K562 (cell line): ENCODE data around the gene SLC25A21. TPM values are rescaled to one million over a fixed set of nuclear protein-coding genes. Genes with fewer than 3 reads are reported as not detected.
A peak's percentile ranks its signal among the peaks of the same experiment; 100 is the strongest.

Experiments
- CREM ChIP-seq: IDR thresholded peaks from 2 replicates; pipeline ENCODE4 v1.6.1; 2014; ENCODE audit warnings: antibody characterized with exemption, low read depth
- HNRNPK ChIP-seq: fragments of 200-400 bp; formaldehyde crosslinking; IDR thresholded peaks from one replicate; pipeline ENCODE4 v1.6.1; 2018; ENCODE audit warnings: mild to moderate bottlenecking, low read depth, low read length; ENCODE audit not compliant: poor library complexity, severe bottlenecking
- KAT2B ChIP-seq: IDR thresholded peaks from one replicate; pipeline ENCODE4 v1.6.1; 2012; ENCODE audit warnings: low read depth, mild to moderate bottlenecking, control low read depth, inconsistent platforms, low read length, moderate library complexity
- MAZ ChIP-seq, 2 experiments: fragments of 450-650 bp in 1 of 2; sonication (generic) in 1 of 2; formaldehyde crosslinking; IDR thresholded peaks in 1 of 2; conservative IDR thresholded peaks in 1 of 2; 2 replicates each; pipeline versions ENCODE4 v1.4.0 to v1.5.0; 2020; ENCODE audit warnings: mild to moderate bottlenecking in 1 of 2, missing genetic modification reagents in 1 of 2
- MIER1 ChIP-seq: fragments of 450-650 bp; IDR thresholded peaks from 2 replicates; pipeline ENCODE4 v1.6.1; 2016; ENCODE audit warnings: antibody characterized with exemption, mild to moderate bottlenecking, low read depth
- MTA1 ChIP-seq: fragments of 450-650 bp; IDR thresholded peaks from 2 replicates; pipeline ENCODE4 v1.6.1; 2017; ENCODE audit warnings: borderline replicate concordance
- MYNN ChIP-seq, 2 experiments: sonication (generic); formaldehyde crosslinking in 1 of 2; IDR thresholded peaks; 2 replicates each; pipeline versions ENCODE4 v1.5.0 to v1.6.1; 2016 to 2020; ENCODE audit warnings: antibody characterized with exemption in 1 of 2, missing genetic modification reagents in 1 of 2
- NRF1 ChIP-seq, 2 experiments: fragments of 450-650 bp; IDR thresholded peaks in 1 of 2; conservative IDR thresholded peaks in 1 of 2; 2 replicates each; pipeline ENCODE4 v1.6.1; 2014; ENCODE audit warnings: mild to moderate bottlenecking in 2 of 2
- PHB ChIP-seq: fragments of 250-450 bp; sonication (Bioruptor Pico); IDR thresholded peaks from 2 replicates; pipeline ENCODE4 v1.5.0; 2021
- SMAD3 ChIP-seq: fragments of 450-650 bp; formaldehyde crosslinking; conservative IDR thresholded peaks from 2 replicates; pipeline ENCODE4 v1.4.0; 2020; ENCODE audit warnings: mild to moderate bottlenecking
- SMARCB1 ChIP-seq: IDR thresholded peaks from 2 replicates; pipeline ENCODE4 v1.6.1; 2011; ENCODE audit warnings: improper control_type of control experiment, low read depth; ENCODE audit not compliant: insufficient read length
- TARDBP ChIP-seq: fragments of 450-650 bp; IDR thresholded peaks from 2 replicates; pipeline ENCODE4 v1.6.1; 2016
- ZNF354B ChIP-seq: fragments of 250-450 bp; sonication (Bioruptor Pico); IDR thresholded peaks from 2 replicates; pipeline ENCODE4 v1.4.0; 2020
- ZNF589 ChIP-seq: fragments of 200-800 bp; sonication (Bioruptor generic); IDR thresholded peaks from 2 replicates; pipeline ENCODE4 v1.6.1; 2016; ENCODE audit warnings: low read depth, missing genetic modification characterization, missing compliant biosample characterization
- polyA plus RNA-seq, 8 experiments: library from polyadenylated mRNA; depleted of rRNA in 4 of 8; stranded (reverse) in 5 of 8; unstranded in 3 of 8; fragments of >200 nt; fragmentation: Nextera tagmentation in 2 of 8; fragmentation: Illumina TruSeq in 1 of 8; extraction: Ambion mirVana in 2 of 8; extraction: Trizol in 1 of 8; gene quantifications; 2 replicates each; pipeline versions ENCODE4 v1.2.1 to v1.2.3, GENCODE V29; 2011 to 2014; ENCODE audit warnings: inconsistent platforms in 1 of 8, missing spikeins in 1 of 8
- total RNA-seq, 7 experiments: library from RNA; depleted of rRNA in 6 of 7; stranded (reverse); fragments of >200 nt in 6 of 7; fragmentation: Illumina TruSeq in 2 of 7; extraction: Trizol in 2 of 7; gene quantifications; 2 replicates each; pipeline versions ENCODE4 v1.2.1 to v1.2.3, GENCODE V29; 2011 to 2021; ENCODE audit warnings: low replicate concordance in 1 of 7
- TF ChIP-seq, protein P1 (sequence below), 3 experiments: IDR thresholded peaks in 2 of 3; conservative IDR thresholded peaks in 1 of 3; 2 replicates each; pipeline ENCODE4 v1.5.1; 2011 to 2012; ENCODE audit warnings: low read length in 3 of 3, mild to moderate bottlenecking in 3 of 3, control low read depth in 2 of 3, improper control_type of control experiment in 1 of 3, inconsistent platforms in 1 of 3, low read depth in 1 of 3, mixed read lengths in 1 of 3, moderate library complexity in 1 of 3; ENCODE audit not compliant: insufficient read depth in 2 of 3
- TF ChIP-seq, protein P2 (sequence below): fragments of 450-650 bp; IDR thresholded peaks from 2 replicates; pipeline ENCODE4 v1.6.1; 2016; ENCODE audit warnings: borderline replicate concordance
- TF ChIP-seq, protein P3 (sequence below): fragments of 250-450 bp; sonication (Bioruptor Pico); IDR thresholded peaks from 2 replicates; pipeline ENCODE4 v1.9.0; 2021; ENCODE audit warnings: mild to moderate bottlenecking
- TF ChIP-seq, protein P4 (sequence below): fragments of 450-650 bp; IDR thresholded peaks from 2 replicates; pipeline ENCODE4 v1.6.1; 2017; ENCODE audit warnings: mild to moderate bottlenecking, moderate library complexity

The SLC25A21 gene
- total and polyA plus RNA-seq, 9 of the 15 experiments (the other 6 are each of a cell fraction or from before 2014, with no cell fraction given), result 15.2 to 46.7 (median 28.7) TPM

DNA sequence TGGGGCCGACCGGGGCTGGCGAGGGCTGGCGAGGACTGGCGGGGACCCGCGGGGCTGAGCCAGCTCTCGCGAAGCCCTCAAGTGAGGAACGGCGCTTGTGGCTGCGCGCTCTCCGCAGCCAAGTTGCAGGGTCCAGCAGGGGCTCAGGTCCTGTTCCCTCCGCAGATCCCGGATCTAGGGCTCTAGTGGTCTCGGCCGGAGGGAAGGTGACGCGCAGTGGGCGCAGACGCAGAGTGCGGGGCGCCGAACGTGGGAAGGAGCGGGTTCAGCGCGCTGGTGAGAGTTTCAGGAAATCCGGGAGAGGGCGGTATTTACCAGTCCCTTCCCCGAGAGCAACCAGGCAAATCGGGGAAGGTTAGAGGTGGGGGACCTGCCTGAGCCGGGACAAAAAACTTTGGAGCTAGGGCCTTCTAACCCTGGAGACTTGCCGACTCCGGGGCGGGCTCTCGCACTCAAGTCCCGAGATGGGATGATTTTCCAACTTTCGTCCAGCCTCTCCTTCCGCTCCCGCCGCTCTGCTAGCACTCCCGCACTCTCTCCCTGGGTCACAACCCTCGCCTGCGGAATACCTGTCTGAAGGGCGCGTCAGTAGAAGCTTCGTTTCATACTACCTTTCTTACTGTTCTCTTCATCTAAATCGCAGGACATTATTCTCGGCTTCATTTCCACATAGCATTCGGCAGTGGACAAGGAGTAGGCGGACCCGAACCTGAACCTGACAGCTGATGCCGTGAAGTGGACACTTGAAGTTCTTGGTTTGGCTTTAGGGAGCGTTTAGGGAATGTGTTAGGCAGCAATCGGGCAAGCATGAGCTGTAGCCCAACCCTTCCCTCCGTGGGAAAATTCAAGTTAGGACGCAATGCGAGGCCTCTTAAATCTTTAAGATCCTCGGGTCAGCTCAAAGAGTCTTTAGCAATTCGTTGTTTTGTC is 524.3 kb downstream of the SLC25A21 start (continued):
- TF ChIP-seq TARDBP (no peak), HNRNPK (no peak), CREM (no peak), MAZ (CRISPR knock-in tag; conservative IDR thresholded peaks at IDR 0.05 in 1 of 2, IDR thresholded peaks at IDR 0.05 in 1 of 2) (peak in 1 of 2 experiments; percentile 29; a peak in 1 of 4 replicates), NRF1 (conservative IDR thresholded peaks at IDR 0.05 in 1 of 2, IDR thresholded peaks at IDR 0.05 in 1 of 2) (peak; percentile 36 to 50; a peak in 3 of 4 replicates), PHB (CRISPR knock-in tag) (no peak), MYNN (IDR thresholded peaks at IDR 0.05) (no peak), MYNN (CRISPR knock-in tag; IDR thresholded peaks at IDR 0.05) (no peak), MIER1 (no peak), SMAD3 (CRISPR knock-in tag) (no peak), ZNF589 (CRISPR knock-in tag) (no peak), SMARCB1 (no peak), KAT2B (no peak), ZNF354B (CRISPR knock-in tag) (no peak), MTA1 (no peak)
- TF ChIP-seq, protein P1, sequence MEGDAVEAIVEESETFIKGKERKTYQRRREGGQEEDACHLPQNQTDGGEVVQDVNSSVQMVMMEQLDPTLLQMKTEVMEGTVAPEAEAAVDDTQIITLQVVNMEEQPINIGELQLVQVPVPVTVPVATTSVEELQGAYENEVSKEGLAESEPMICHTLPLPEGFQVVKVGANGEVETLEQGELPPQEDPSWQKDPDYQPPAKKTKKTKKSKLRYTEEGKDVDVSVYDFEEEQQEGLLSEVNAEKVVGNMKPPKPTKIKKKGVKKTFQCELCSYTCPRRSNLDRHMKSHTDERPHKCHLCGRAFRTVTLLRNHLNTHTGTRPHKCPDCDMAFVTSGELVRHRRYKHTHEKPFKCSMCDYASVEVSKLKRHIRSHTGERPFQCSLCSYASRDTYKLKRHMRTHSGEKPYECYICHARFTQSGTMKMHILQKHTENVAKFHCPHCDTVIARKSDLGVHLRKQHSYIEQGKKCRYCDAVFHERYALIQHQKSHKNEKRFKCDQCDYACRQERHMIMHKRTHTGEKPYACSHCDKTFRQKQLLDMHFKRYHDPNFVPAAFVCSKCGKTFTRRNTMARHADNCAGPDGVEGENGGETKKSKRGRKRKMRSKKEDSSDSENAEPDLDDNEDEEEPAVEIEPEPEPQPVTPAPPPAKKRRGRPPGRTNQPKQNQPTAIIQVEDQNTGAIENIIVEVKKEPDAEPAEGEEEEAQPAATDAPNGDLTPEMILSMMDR (IDR thresholded peaks at IDR 0.05 in 2 of 3, conservative IDR thresholded peaks at IDR 0.05 in 1 of 3; ENCODE audit: insufficient read depth in 2 of 3, low read depth in 1 of 3, low read length in 3 of 3), result peak; percentile 48 to 54 (median 53); a peak in 5 of 6 replicates
- TF ChIP-seq, protein P2, sequence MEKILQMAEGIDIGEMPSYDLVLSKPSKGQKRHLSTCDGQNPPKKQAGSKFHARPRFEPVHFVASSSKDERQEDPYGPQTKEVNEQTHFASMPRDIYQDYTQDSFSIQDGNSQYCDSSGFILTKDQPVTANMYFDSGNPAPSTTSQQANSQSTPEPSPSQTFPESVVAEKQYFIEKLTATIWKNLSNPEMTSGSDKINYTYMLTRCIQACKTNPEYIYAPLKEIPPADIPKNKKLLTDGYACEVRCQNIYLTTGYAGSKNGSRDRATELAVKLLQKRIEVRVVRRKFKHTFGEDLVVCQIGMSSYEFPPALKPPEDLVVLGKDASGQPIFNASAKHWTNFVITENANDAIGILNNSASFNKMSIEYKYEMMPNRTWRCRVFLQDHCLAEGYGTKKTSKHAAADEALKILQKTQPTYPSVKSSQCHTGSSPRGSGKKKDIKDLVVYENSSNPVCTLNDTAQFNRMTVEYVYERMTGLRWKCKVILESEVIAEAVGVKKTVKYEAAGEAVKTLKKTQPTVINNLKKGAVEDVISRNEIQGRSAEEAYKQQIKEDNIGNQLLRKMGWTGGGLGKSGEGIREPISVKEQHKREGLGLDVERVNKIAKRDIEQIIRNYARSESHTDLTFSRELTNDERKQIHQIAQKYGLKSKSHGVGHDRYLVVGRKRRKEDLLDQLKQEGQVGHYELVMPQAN, result no peak
- TF ChIP-seq, protein P3, sequence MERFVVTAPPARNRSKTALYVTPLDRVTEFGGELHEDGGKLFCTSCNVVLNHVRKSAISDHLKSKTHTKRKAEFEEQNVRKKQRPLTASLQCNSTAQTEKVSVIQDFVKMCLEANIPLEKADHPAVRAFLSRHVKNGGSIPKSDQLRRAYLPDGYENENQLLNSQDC (CRISPR knock-in tag), result no peak
- TF ChIP-seq, protein P4, sequence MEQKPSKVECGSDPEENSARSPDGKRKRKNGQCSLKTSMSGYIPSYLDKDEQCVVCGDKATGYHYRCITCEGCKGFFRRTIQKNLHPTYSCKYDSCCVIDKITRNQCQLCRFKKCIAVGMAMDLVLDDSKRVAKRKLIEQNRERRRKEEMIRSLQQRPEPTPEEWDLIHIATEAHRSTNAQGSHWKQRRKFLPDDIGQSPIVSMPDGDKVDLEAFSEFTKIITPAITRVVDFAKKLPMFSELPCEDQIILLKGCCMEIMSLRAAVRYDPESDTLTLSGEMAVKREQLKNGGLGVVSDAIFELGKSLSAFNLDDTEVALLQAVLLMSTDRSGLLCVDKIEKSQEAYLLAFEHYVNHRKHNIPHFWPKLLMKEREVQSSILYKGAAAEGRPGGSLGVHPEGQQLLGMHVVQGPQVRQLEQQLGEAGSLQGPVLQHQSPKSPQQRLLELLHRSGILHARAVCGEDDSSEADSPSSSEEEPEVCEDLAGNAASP, result no peak
